Measurements from ENCODE around the gene CES4A.
"Not testable (repeated sequence)": the region's sequence is repeated elsewhere in the genome, so short reads cannot be mapped to it uniquely, and the experiment has no call there.

CES4A gene

DNA sequence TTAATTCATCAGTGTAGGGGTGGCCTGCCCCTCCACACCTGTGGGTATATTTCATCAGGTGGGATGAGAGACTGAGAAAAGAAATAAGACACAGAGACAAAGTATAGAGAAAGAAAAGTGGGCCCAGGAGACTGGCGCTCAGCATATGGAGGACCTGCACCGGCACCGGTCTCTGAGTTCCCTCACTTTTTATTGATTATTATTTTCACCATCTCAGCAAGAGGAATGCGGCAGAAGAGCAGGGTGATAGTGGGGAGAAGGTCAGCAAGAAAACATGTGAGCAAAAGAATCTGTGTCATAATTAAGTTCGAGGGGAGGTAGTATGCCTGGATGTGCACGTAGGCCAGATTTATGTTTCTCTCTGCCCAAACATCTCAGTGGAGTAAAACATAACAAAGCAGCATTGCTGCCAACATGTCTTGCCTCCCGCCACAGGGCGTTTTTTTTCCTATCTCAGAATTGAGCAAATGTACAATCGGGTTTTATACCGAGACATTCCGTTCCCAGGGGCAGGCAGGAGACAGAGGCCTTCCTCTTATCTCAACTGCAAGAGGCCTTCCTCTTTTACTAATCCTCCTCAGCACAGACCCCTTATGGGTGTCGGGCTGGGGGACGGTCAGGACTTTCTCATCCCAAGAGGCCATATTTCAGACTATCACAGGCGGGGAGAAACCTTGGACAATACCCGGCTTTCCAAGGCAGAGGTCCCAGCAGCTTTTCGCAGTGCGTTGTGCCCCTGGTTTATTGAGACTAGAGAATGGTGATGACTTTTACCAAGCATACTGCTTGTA, 32.8 kb upstream of the CES4A start:
- DNase-seq (ENCODE audit: low spot score), result not testable (repeated sequence)

GRCh38 chr16:66956154-66956457, 32.3 kb upstream of the CES4A start:
- not testable (repeated sequence) for DNase-seq (ENCODE audit: low spot score)

GRCh38 chr16:66958857-66959703, 29.3 kb upstream of the CES4A start:
- no peak for DNase-seq (ENCODE audit: low spot score)

GRCh38 chr16:66959704-66960161, 28.7 kb upstream of the CES4A start:
- DNase-seq (ENCODE audit: low spot score), result no peak

GRCh38 chr16:66960270-66960669, 28.1 kb upstream of the CES4A start:
- DNase-seq (ENCODE audit: low spot score), result no peak

DNA sequence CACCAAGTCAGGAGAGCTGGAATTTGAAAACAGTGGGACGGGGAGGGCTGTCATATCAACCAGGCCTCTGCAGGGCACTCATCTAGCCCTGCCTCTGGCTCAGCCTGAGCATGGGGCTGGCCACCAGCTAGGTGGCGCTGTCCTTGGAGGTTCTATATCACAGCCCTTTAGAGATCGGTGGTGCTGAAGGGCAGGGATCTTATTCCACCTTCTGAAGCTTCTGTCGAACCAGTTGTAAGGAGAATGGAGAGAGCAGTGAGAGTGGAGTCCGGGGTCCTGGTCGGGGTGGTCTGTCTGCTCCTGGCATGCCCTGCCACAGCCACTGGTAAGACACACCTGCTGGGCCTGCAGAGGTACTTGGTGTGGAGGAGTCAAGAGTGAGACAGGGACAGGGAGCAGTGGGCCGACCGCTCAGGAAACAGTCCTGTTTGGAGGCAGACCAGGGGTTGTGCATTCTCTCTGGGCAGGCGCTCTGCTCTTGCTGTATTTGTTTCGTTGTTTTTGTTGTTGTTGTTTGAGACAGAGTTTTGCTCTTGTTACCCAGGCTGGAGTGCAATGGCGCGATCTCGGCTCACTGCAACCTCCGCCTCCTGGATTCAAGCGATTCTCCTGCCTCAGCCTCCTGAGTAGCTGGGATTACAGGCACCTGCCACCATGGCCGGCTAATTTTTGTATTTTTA, 27.2 kb upstream of the CES4A start, which contains the start of gene CES3:
Gene CES3, plus strand, starts transcription at position 202 of the 680 bp plus-strand sequence. Its CDS starts 42 bp downstream, at position 244.
- DNase-seq (ENCODE audit: low spot score), result peak; percentile 86

DNA sequence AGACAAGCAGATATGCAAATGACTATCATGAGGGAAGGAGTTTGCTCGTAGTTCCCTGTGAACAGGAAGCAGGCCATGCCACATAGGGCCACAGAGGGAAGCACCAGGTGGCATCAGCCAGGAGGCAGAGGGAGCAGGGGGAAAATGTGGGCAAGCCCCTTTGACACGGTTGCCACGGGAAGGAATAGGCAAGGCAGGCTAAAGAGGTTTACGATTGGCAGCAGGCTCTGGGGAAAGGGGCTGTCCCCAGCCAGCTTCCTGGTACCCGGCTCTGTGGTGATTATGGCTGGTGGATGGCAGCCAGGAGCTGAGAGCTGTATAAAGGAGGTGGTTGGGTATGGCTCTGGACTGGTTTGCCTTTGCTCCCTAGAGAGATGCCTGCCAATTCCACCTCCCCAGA, 26.5 kb upstream of the CES4A start:
- DNase-seq (ENCODE audit: low spot score), result no peak

GRCh38 chr16:66964049-66964448, 24.3 kb upstream of the CES4A start:
- no peak for DNase-seq (ENCODE audit: low spot score)

DNA sequence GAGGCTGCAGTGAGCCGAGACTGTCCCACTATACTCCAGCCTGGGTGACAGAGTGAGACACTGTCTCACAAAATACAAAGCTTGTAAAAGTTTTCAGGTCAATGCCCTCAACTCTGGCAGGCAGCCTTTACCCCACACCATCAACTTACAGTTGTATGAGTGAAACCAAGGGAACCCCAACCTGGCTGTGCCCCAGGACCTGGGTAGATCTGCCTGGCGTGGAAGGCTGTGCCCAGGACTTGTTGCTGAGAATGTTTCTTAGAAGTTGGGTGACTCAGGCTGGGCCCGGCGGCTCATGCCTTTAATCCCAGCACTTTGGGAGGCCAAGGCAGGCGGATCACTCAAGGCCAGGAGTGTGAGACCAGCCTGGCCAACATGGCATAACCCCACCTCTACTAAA, 19.5 kb upstream of the CES4A start:
- DNase-seq (ENCODE audit: low spot score), result no peak

- no peak for DNase-seq (ENCODE audit: low spot score)
Observed at GRCh38 chr16:66970775-66971720, 17.3 kb upstream of the CES4A start.

DNA sequence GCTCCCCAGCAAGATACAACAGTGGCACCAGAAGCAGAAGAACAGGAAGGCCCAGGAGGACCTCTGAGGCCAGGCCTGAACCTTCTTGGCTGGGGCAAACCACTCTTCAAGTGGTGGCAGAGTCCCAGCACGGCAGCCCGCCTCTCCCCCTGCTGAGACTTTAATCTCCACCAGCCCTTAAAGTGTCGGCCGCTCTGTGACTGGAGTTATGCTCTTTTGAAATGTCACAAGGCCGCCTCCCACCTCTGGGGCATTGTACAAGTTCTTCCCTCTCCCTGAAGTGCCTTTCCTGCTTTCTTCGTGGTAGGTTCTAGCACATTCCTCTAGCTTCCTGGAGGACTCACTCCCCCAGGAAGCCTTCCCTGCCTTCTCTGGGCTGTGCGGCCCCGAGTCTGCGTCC, 15.4 kb upstream of the CES4A start:
- no peak for DNase-seq (ENCODE audit: low spot score)

DNA sequence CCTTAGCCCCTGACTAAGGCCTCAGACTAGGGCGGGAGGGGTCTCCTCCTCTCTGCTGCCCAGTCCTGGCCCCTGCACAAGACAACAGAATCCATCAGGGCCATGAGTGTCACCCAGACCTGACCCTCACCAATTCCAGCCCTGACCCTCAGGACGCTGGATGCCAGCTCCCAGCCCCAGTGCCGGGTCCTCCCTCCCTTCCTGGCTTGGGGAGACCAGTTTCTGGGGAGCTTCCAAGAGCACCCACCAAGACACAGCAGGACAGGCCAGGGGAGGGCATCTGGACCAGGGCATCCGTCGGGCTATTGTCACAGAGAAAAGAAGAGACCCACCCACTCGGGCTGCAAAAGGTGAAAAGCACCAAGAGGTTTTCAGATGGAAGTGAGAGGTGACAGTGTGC, 14.7 kb upstream of the CES4A start:
- no peak for DNase-seq (ENCODE audit: low spot score)

DNA sequence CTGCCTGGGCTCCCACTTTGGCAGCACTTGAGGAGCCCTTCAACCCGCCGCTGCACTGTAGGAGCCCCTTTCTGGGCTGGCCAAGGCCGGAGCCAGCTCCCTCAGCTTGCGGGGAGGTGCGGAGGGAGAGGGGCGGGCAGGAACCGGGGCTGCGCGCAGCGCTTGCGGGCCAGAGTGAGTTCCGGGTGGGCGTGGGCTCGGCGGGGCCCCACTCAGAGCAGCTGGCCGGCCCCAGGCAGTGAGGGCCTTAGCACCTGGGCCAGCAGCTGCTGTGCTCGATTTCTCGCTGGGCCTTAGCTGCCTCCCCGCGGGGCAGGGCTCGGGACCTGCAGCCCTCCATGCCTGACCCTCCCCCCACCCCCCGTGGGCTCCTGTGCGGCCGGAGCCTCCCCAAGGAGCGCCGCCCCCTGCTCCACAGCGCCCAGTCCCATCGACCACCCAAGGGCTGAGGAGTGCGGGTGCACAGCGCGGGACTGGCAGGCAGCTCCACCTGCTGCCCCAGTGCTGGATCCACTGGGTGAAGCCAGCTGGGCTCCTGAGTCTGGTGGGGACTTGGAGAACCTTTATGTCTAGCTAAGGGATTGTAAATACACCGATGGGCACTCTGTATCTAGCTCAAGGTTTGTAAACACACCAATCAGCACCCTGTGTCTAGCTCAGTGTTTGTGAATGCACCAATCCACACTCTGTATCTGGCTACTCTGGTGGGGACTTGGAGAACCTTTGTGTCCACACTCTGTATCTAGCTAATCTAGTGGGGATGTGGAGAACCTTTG, 14.0 kb upstream of the CES4A start:
- not testable (repeated sequence) for DNase-seq (ENCODE audit: low spot score)

GRCh38 chr16:66974932-66975246, 13.5 kb upstream of the CES4A start:
- DNase-seq (ENCODE audit: low spot score), result not testable (repeated sequence)

DNA sequence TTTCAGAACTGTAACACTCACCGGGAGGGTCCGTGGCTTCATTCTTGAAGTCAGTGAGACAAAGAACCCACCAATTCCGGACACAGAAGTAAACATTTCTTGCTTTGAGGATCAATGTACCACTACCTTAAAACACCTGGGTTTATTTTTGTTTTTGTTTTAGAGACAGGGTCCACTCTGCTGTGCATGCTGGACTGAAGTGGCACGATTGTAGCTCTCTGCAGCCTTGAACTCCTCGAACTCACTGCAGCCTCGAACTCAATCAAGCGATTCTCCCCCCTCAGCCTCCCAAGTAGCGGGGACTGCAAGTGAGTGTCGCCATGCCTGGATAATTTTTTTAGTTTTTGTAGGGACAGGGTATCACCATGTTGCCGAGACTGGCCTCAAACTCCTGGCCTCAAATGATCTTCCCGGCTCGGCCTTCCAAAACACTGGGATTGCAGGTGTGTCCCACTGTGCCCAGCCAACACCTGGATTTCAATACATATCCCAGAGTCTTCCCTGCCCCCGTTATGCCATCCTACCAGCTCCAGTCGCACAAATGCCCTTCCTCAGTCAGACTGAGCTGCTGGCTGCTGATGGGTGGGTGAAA, 13.0 kb upstream of the CES4A start:
- no peak for DNase-seq (ENCODE audit: low spot score)

DNA sequence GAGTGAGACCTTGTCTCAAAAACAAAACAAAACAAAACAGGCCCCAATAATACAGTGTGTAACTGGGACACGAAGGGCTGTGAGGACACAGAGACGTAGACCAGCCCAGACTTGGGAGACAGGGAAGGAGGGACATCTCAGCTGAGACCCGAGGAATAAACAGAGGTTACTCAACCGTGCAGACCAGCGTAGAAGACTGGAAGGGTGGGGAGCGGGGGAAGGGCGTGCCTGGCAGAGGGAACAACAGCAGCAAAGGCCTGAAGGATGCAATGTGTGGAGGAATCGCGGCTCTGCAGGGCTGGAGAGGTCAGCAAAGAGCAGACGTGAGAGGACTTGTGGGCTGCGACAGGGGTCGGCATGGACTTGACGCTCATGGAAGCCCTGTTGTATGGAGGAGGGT, 11.6 kb upstream of the CES4A start:
- peak; percentile 23 for DNase-seq (ENCODE audit: low spot score)

DNA sequence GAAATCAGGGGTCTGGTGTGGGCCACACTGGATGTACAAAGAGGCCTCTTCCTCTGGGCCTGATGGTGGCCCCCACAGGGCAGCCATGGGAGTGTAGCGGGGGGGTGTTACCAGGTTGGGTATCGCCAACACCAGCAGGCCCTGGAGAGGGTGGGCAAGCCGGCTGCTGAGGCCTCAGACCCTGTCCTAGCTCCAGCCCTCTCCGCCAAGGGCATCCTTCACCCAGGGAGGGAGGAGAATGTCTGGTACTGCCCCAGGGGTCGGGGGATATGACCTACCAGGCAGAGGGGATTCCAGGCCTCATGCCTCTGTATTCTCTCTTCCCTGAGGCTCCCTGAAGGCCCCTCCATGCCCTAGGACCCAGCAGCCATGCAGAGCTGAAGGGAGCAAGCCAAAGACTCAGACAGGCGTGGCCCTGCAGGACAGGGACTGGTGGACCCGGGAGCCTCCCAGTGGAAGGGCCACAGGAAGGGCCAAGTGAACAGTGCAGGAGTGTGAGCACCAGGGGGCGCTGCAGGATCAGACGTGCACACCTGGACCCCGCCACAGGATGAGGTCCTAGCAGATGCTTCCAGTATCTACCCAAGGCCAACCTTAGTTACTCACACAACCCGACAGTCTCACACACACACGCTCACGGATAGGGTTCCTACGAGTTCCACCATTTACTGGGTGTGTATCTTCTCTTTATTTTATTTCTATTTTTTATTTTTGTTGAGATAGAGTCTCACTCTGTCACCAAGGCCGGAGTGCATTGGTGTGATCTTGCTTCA, 10.9 kb upstream of the CES4A start:
- DNase-seq (ENCODE audit: low spot score), result peak; percentile 82

GRCh38 chr16:66979011-66979717, 9.2 kb upstream of the CES4A start:
- no peak for DNase-seq (ENCODE audit: low spot score)

GRCh38 chr16:66983033-66983432, 5.4 kb upstream of the CES4A start:
- DNase-seq (ENCODE audit: low spot score), result no peak
